SK-N-SH (cell line): Measurements from ENCODE around the gene PHKB. TPM values are rescaled to one million over a fixed set of nuclear protein-coding genes. Genes with fewer than 3 reads are reported as not detected.

Experiments
- CTCF ChIA-PET: fragments of 300-600, 350-600 bp; formaldehyde crosslinking; extraction: SDS; loops from one replicate; lab custom pipeline; 2021; lab: Yijun Ruan, JAX
- POLR2A ChIA-PET: fragments of 350-600 bp; sonication (Branson Sonifier 250); formaldehyde crosslinking; extraction: SDS; loops from one replicate; lab custom pipeline; 2020; ENCODE audit warnings: antibody characterized with exemption, inconsistent platforms; lab: Yijun Ruan, JAX
- DNase-seq: peaks from one replicate; pipeline ENCODE4 v3.0.0; 2012
- H2AFZ ChIP-seq: fragments of 200-600 bp; sonication (generic); 2 replicates; pipeline ENCODE4 v1.8.1; 2016; ENCODE audit warnings: antibody characterized with exemption, mild to moderate bottlenecking, low read depth
- H3F3A ChIP-seq: fragments of 200-600 bp; sonication (generic); replicated peaks from 2 replicates; pipeline ENCODE3; 2016; ENCODE audit warnings: antibody characterized with exemption, mild to moderate bottlenecking; ENCODE audit not compliant: insufficient read depth
- H3K27ac ChIP-seq, 2 experiments: fragments of 200-500 bp in 1 of 2; fragments of 200-600 bp in 1 of 2; sonication (Bioruptor generic) in 1 of 2; sonication (generic), shearing (Covaris generic) in 1 of 2; 2 replicates each; pipeline versions ENCODE4 v1.5.1 to v1.6.1; 2014 to 2016; ENCODE audit warnings: low read depth in 2 of 2, inconsistent platforms in 1 of 2, low read length in 1 of 2, mild to moderate bottlenecking in 1 of 2, mixed read lengths in 1 of 2
- H3K27me3 ChIP-seq: fragments of 200-600 bp; sonication (generic), shearing (Covaris generic); 2 replicates; pipeline ENCODE4 v1.6.1; 2016; ENCODE audit warnings: mixed run types; ENCODE audit not compliant: insufficient read depth
- H3K36me3 ChIP-seq, 2 experiments: fragments of 200-500 bp in 1 of 2; fragments of 200-600 bp in 1 of 2; sonication (Bioruptor generic) in 1 of 2; sonication (generic) in 1 of 2; replicated peaks in 1 of 2; 2 replicates each; pipeline versions ENCODE3 to v1.5.1; 2014 to 2016; ENCODE audit warnings: low read length in 1 of 2, mild to moderate bottlenecking in 1 of 2; ENCODE audit not compliant: insufficient read depth in 2 of 2, control insufficient read depth in 1 of 2
- H3K4me1 ChIP-seq, 2 experiments: fragments of 200-500 bp in 1 of 2; fragments of 200-600 bp in 1 of 2; sonication (Bioruptor generic) in 1 of 2; sonication (generic), shearing (Covaris generic) in 1 of 2; 2 replicates each; pipeline versions ENCODE4 v1.5.1 to v1.6.1; 2014 to 2016; ENCODE audit warnings: low read depth in 1 of 2, low read length in 1 of 2, mixed run types in 1 of 2; ENCODE audit not compliant: insufficient read depth in 2 of 2, control insufficient read depth in 1 of 2
- H3K4me2 ChIP-seq: fragments of 200-600 bp; sonication (generic), shearing (Covaris generic); 2 replicates; pipeline ENCODE4 v1.6.1; 2017; ENCODE audit warnings: mixed run types
- H3K4me3 ChIP-seq, 2 experiments: fragments of 200-500 bp in 1 of 2; fragments of 200-600 bp in 1 of 2; sonication (Bioruptor generic) in 1 of 2; sonication (generic), shearing (Covaris generic) in 1 of 2; 2 replicates each; pipeline versions ENCODE4 v1.5.1 to v1.8.1; 2014 to 2016; ENCODE audit warnings: low read depth in 2 of 2, inconsistent platforms in 1 of 2, low read length in 1 of 2, mild to moderate bottlenecking in 1 of 2, mixed read lengths in 1 of 2, moderate library complexity in 1 of 2
- H3K79me2 ChIP-seq: fragments of 200-600 bp; sonication (generic); 2 replicates; pipeline ENCODE4 v1.8.1; 2017; ENCODE audit warnings: mild to moderate bottlenecking; ENCODE audit not compliant: insufficient read depth
- H3K9ac ChIP-seq: fragments of 200-600 bp; sonication (generic); 2 replicates; pipeline ENCODE4 v1.6.1; 2017; ENCODE audit warnings: mixed run types
- H3K9me2 ChIP-seq: fragments of 200-600 bp; sonication (generic); 2 replicates; pipeline ENCODE4 v1.6.1; 2017; ENCODE audit warnings: mixed run types
- H3K9me3 ChIP-seq: fragments of 200-600 bp; sonication (generic); 2 replicates; pipeline ENCODE4 v1.6.1; 2017; ENCODE audit warnings: mixed run types, mild to moderate bottlenecking, moderate library complexity
- H4K20me1 ChIP-seq: fragments of 200-600 bp; sonication (generic); 2 replicates; pipeline ENCODE4 v1.6.1; 2017; ENCODE audit warnings: mild to moderate bottlenecking, mixed run types; ENCODE audit not compliant: insufficient read depth
- CHD2 ChIP-seq: fragments of 150-350 bp; IDR thresholded peaks from 2 replicates; pipeline ENCODE4 v1.6.1; 2018; ENCODE audit warnings: low read length; ENCODE audit not compliant: partially characterized antibody
- EZH2phosphoT487 ChIP-seq: fragments of 200-600 bp; sonication (generic); IDR thresholded peaks from 2 replicates; pipeline ENCODE4 v1.6.1; 2017; ENCODE audit warnings: low read depth, mixed run types, mild to moderate bottlenecking, antibody characterized with exemption, moderate library complexity, borderline replicate concordance
- FOSL2 ChIP-seq: IDR thresholded peaks from 2 replicates; pipeline ENCODE4 v1.4.0; 2012; ENCODE audit warnings: low read depth, mild to moderate bottlenecking, moderate library complexity, borderline replicate concordance
- FOXJ3 ChIP-seq: sonication (generic); formaldehyde crosslinking; IDR thresholded peaks from 2 replicates; pipeline ENCODE4 v1.5.1; 2020; ENCODE audit warnings: mild to moderate bottlenecking, missing genetic modification reagents
- GABPA ChIP-seq: IDR thresholded peaks from 2 replicates; pipeline ENCODE4 v1.4.0; 2012; ENCODE audit warnings: low read depth, mild to moderate bottlenecking
- IRF3 ChIP-seq: fragments of 150-350 bp; IDR thresholded peaks from 2 replicates; pipeline ENCODE4 v1.6.1; 2016; ENCODE audit warnings: mild to moderate bottlenecking, low read depth, low read length
- NFIC ChIP-seq: IDR thresholded peaks from 2 replicates; pipeline ENCODE4 v1.4.0; 2012; ENCODE audit warnings: borderline replicate concordance
- NRF1 ChIP-seq: IDR thresholded peaks from 2 replicates; pipeline ENCODE4 v1.6.1; 2012; ENCODE audit warnings: low read depth, mild to moderate bottlenecking, low read length
- POLR2AphosphoS5 ChIP-seq: IDR thresholded peaks from 2 replicates; pipeline ENCODE4 v1.6.1; 2012; ENCODE audit warnings: low read depth, low read length
- RAD21 ChIP-seq: IDR thresholded peaks from 2 replicates; pipeline ENCODE4 v1.6.1; 2012; ENCODE audit warnings: mild to moderate bottlenecking, low read length
- RXRA ChIP-seq: IDR thresholded peaks from 2 replicates; pipeline ENCODE4 v1.4.0; 2012; ENCODE audit warnings: low read depth, mild to moderate bottlenecking, borderline replicate concordance
- TAF1 ChIP-seq: IDR thresholded peaks from 2 replicates; pipeline ENCODE4 v1.6.1; 2012; ENCODE audit warnings: low read depth, mild to moderate bottlenecking, low read length, moderate library complexity, borderline replicate concordance
- TEAD4 ChIP-seq: IDR thresholded peaks from 2 replicates; pipeline ENCODE4 v1.4.0; 2012; ENCODE audit warnings: mild to moderate bottlenecking, borderline replicate concordance; ENCODE audit not compliant: insufficient read depth
- ZBTB33 ChIP-seq: IDR thresholded peaks from 2 replicates; pipeline ENCODE4 v1.4.0; 2012; ENCODE audit warnings: low read depth, borderline replicate concordance
- WGBS: methylation state at CpG from one replicate; pipeline ENCODE4 v1.1.6; 2017; ENCODE audit warnings: low lambda C conversion rate; 5-methylcytosine and 5-hydroxymethylcytosine counted together
- polyA plus RNA-seq, 3 experiments: library from polyadenylated mRNA; depleted of rRNA; stranded (reverse); fragments of >200 nt; gene quantifications; 2 replicates each; pipeline ENCODE4 v1.2.3, GENCODE V29; 2012
- TF ChIP-seq, protein P1 (sequence below): IDR thresholded peaks from 2 replicates; pipeline ENCODE4 v1.6.1; 2012; ENCODE audit warnings: mild to moderate bottlenecking, low read depth, low read length, moderate library complexity

PHKB gene
- polyA plus RNA-seq, 1 of the 3 experiments (the other 2 are of a cell fraction): 20.8 TPM

- TF ChIP-seq ZBTB33: no peak
- no peak for TF ChIP-seq RAD21
- TF ChIP-seq NRF1: no peak
These were observed 25.7 kb downstream of the PHKB start (continued) for GRCh38 chr16:47486856-47487255.

- Histone ChIP-seq H2AFZ (no peak overlapping the region), H3K4me3 (no peak overlapping the region), H4K20me1 (no peaks in the 10 kb centered on the region), H3K27ac (no peak overlapping the region), H3K27me3 (no peaks in the 10 kb centered on the region), H3K36me3 (peaks cover 0 to 3% of the 10 kb centered on the region in 2 experiments), H3K4me1 (no peaks in the 10 kb centered on the region; a peak in 1 of 4 replicates), H3K4me2 (no peak overlapping the region), H3F3A (no peaks in the 10 kb centered on the region), H3K79me2 (peaks cover 16% of the 10 kb centered on the region), H3K9me3 (peaks cover 10% of the 10 kb centered on the region), H3K9ac (no peak overlapping the region), H3K9me2 (no peaks in the 10 kb centered on the region)
- no peak for TF ChIP-seq FOXJ3
- TF ChIP-seq CHD2: no peak
- TF ChIP-seq IRF3: no peak
- 98% methylated on average over 3 of the region's 3 CpGs for WGBS
- POLR2A ChIA-PET: no interaction called here
- CTCF ChIA-PET: no interaction called here
- no peak for DNase-seq
These were observed 26.9 kb downstream of the PHKB start for GRCh38 chr16:47488051-47488450.

DNA sequence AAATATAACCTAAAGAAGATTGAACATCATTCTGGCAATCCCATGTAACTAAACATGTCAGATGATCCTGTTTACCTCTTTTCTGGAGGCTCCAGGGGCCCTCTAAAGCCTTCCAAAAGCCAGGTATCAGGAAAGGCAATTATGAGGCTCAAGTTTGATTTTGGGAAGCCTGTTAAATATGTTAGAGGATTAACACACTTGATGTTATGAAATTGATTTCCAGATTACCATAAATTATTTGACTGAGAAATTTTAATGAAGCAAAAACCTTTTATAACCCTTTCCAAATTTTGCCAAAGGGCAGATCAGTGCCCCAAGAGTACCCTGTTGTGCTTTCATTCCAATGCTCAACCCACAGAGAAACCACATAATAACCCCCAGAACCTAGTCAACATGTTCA, 29.3 kb downstream of the PHKB start:
- Histone ChIP-seq H3K4me2 (no peak overlapping the region), H3F3A (no peaks in the 10 kb centered on the region), H3K4me3 (no peak overlapping the region; a peak in 1 of 4 replicates), H3K4me1 (no peaks in the 10 kb centered on the region; a peak in 1 of 4 replicates), H3K27me3 (no peaks in the 10 kb centered on the region), H3K9me2 (no peaks in the 10 kb centered on the region), H3K36me3 (peaks cover 0 to 3% of the 10 kb centered on the region in 2 experiments), H3K79me2 (peaks cover 20% of the 10 kb centered on the region), H3K27ac (no peak overlapping the region), H4K20me1 (no peaks in the 10 kb centered on the region), H3K9ac (no peak overlapping the region), H3K9me3 (peaks cover 10% of the 10 kb centered on the region), H2AFZ (no peak overlapping the region)
- ChIA-PET CTCF (no interaction called here), POLR2A (no interaction called here)
- DNase-seq: no peak
- TF ChIP-seq NFIC (no peak), RAD21 (no peak), FOXJ3 (no peak), TAF1 (no peak), POLR2AphosphoS5 (no peak), CHD2 (no peak), NRF1 (no peak), FOSL2 (no peak), EZH2phosphoT487 (no peak), ZBTB33 (no peak), GABPA (no peak), TEAD4 (no peak), RXRA (no peak)
- TF ChIP-seq, protein P1, sequence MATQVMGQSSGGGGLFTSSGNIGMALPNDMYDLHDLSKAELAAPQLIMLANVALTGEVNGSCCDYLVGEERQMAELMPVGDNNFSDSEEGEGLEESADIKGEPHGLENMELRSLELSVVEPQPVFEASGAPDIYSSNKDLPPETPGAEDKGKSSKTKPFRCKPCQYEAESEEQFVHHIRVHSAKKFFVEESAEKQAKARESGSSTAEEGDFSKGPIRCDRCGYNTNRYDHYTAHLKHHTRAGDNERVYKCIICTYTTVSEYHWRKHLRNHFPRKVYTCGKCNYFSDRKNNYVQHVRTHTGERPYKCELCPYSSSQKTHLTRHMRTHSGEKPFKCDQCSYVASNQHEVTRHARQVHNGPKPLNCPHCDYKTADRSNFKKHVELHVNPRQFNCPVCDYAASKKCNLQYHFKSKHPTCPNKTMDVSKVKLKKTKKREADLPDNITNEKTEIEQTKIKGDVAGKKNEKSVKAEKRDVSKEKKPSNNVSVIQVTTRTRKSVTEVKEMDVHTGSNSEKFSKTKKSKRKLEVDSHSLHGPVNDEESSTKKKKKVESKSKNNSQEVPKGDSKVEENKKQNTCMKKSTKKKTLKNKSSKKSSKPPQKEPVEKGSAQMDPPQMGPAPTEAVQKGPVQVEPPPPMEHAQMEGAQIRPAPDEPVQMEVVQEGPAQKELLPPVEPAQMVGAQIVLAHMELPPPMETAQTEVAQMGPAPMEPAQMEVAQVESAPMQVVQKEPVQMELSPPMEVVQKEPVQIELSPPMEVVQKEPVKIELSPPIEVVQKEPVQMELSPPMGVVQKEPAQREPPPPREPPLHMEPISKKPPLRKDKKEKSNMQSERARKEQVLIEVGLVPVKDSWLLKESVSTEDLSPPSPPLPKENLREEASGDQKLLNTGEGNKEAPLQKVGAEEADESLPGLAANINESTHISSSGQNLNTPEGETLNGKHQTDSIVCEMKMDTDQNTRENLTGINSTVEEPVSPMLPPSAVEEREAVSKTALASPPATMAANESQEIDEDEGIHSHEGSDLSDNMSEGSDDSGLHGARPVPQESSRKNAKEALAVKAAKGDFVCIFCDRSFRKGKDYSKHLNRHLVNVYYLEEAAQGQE: no peak
